HUES48 (cell line): ENCODE results near the gene SLC30A2.

ENCODE experiments used
- H3K27ac ChIP-seq: one replicate; pipeline ENCODE4 v1.7.0; 2013; ENCODE audit warnings: low read depth, low read length, inconsistent platforms
- H3K27me3 ChIP-seq: 2 replicates; pipeline ENCODE4 v1.6.1; 2013; ENCODE audit warnings: mild to moderate bottlenecking, low read length; ENCODE audit not compliant: control insufficient read depth, insufficient read depth
- H3K36me3 ChIP-seq: 2 replicates; pipeline ENCODE4 v1.6.1; 2013; ENCODE audit warnings: low read length; ENCODE audit not compliant: control insufficient read depth, insufficient read depth
- H3K4me1 ChIP-seq: 2 replicates; pipeline ENCODE4 v1.6.1; 2013; ENCODE audit warnings: mild to moderate bottlenecking, low read length; ENCODE audit not compliant: control insufficient read depth, insufficient read depth
- H3K4me3 ChIP-seq: 2 replicates; pipeline ENCODE4 v1.5.1; 2013; ENCODE audit warnings: mild to moderate bottlenecking, low read depth, low read length
- H3K9ac ChIP-seq: 2 replicates; pipeline ENCODE4 v1.6.1; 2013; ENCODE audit warnings: mild to moderate bottlenecking, low read depth, low read length, moderate library complexity
- H3K9me3 ChIP-seq: 2 replicates; pipeline ENCODE4 v1.6.1; 2013; ENCODE audit warnings: low read length; ENCODE audit not compliant: control insufficient read depth, insufficient read depth

The SLC30A2 gene

GRCh38 chr1:26037904-26038303 is 8.0 kb downstream of the SLC30A2 start:
- H3K27me3 ChIP-seq: peaks cover 48% of the 10 kb centered on the region
- H3K36me3 ChIP-seq: no peaks in the 10 kb centered on the region
- H3K9me3 ChIP-seq: no peaks in the 10 kb centered on the region
- H3K4me3 ChIP-seq: no peak overlapping the region
- H3K9ac ChIP-seq: no peak overlapping the region
- H3K4me1 ChIP-seq: peaks cover 9% of the 10 kb centered on the region
- no peak overlapping the region for H3K27ac ChIP-seq

DNA sequence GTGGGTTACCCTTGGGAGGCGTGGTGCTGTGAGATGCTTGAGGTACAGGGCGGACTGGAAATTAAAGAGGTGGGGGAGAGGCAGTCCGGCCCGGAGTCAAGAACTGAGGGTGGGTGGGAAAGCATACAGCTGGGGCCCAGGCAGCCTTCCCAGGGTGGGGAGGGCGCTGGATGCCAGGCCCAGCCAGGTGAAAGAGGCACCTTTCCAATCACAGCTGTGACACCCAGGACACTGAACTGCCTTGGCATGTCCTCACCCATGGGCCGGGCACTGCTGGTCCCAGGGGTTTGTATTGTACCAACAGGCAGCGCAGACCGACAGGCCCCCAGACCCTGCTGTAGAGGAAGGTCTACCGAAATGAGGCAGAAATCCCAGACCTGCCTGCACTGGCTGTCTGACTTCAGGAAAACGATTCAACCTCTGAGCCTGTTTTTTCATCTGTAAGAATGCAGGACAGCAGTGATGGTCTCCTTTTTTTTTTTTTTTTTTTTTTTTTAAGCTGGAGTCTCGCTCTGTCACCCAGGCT is 9.1 kb downstream of the SLC30A2 start:
- Histone ChIP-seq H3K4me3 (no peak overlapping the region), H3K36me3 (no peaks in the 10 kb centered on the region), H3K4me1 (peaks cover 9% of the 10 kb centered on the region), H3K27me3 (peaks cover 42% of the 10 kb centered on the region), H3K27ac (no peak overlapping the region), H3K9me3 (no peaks in the 10 kb centered on the region), H3K9ac (no peak overlapping the region)

DNA sequence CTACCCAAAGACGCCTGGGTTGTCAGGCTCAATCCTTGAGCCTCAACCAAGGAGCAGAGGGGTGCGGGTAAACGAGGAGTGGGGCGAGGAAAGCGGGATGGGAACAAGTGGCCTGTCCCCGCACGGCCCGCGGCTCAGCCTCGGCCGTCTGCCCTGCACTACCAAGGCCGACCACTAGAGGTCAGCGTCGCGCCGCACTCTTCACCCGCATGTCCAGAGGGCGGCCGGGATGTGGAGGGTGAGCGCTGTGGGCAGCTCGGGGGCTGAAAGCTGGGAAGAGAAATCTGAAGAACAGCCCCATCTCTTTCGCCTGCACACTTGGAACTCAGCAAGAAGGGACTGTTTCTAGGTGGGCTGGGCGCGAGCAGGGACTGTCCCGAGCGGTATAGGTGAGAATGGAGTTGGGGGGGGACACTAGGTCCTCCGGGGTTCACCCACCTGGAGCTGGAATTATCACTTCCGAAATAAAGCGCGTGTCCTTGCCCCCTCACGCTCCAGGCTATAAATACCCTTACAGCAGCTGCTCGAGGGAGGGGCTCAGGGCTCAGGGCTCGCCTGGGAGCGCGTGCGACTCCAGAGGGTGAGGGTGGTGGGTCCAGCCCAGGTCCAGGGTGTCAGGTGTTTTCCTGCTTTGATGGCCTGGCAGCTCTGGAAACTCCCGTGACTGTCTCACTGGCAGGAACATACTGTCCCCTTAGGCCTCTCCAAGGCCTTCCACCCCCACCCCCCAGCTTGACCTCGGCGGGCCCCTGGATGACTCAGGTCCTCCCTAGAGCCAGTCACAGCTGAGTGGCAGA is 9.8 kb downstream of the SLC30A2 start:
- peaks cover 9% of the 10 kb centered on the region for H3K4me1 ChIP-seq
- H3K36me3 ChIP-seq: no peaks in the 10 kb centered on the region
- no peak overlapping the region for H3K27ac ChIP-seq
- H3K27me3 ChIP-seq: peaks cover 38% of the 10 kb centered on the region
- H3K9me3 ChIP-seq: no peaks in the 10 kb centered on the region
- H3K4me3 ChIP-seq: peak overlapping the region; percentile 77
- H3K9ac ChIP-seq: no peak overlapping the region

GRCh38 chr1:26035203-26035958 is 10.5 kb downstream of the SLC30A2 start:
- Histone ChIP-seq H3K9me3 (no peaks in the 10 kb centered on the region), H3K4me1 (peaks cover 9% of the 10 kb centered on the region), H3K27me3 (peaks cover 38% of the 10 kb centered on the region), H3K9ac (no peak overlapping the region), H3K4me3 (peak overlapping the region; percentile 77), H3K27ac (no peak overlapping the region), H3K36me3 (no peaks in the 10 kb centered on the region)

DNA sequence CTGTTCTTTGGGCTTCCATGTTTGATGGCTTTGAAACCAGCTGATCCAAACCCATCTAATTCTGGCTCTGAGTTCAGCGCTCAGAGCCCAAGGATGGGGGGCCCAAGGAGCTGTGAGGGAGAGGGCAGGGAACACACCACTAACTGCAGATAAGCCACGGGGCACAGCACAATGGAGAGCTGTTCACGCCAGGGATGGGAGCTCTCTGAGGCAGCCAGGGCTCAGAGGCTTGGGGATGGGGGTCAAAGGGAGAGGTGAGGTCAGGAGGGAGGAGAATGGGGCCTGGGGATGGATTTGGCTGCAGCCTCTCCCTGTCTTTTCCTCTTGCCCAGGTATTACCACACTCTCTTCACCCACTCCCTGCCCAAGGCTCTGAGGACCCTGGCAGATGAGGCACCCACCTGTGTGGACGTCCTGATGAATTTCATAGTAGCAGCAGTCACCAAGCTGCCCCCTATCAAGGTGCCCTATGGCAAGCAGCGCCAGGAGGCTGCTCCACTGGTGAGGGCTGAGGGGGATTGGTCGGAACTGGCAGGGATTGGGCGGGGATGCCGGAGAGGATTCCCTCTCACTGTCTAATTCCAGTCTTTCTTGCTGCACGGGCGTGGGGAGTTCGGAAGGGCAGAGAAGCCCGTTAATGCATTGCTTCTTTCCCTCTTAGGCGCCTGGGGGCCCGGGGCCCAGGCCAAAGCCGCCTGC is 11.3 kb downstream of the SLC30A2 start:
- no peak overlapping the region for H3K27ac ChIP-seq
- H3K9ac ChIP-seq: no peak overlapping the region
- H3K27me3 ChIP-seq: peaks cover 38% of the 10 kb centered on the region

DNA sequence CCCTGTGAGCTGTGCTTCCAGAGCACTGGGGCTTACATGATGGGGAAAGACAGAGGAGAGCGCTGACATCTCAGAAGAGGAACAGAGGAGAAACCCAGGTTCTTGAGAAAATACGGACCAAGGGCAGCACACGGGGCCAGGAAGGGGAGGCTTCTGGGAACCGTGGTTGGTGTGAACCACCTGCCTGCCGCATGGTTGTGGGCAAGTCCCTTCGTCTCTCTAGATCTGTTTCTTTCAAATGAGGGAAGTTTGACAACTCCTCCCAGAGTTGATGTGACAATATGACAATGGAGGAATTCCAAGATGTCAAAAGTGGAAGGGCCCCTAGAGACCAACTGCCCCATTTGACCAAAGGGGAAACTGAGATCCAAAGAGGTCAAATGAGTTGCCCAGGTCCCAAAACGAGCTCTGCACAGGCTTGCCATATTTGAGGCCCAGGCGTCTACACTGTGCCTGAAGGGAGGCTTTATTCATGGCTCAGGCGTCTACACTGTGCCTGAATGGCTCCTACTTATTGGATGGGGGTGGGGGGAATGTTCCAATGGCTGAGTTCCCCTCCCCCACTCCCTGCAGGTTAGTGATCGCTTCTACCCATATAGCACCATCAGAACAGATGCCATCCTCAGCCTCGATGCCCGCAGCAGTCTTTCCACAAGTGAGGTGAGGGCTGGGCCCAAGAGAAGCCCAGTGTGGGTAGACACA is 13.1 kb downstream of the SLC30A2 start:
- Histone ChIP-seq H3K27ac (no peak overlapping the region), H3K9ac (no peak overlapping the region), H3K36me3 (no peaks in the 10 kb centered on the region), H3K4me3 (no peak overlapping the region), H3K4me1 (peaks cover 9% of the 10 kb centered on the region), H3K9me3 (no peaks in the 10 kb centered on the region), H3K27me3 (peaks cover 34% of the 10 kb centered on the region)

More for the DNA sequence above, 11.3 kb downstream of the SLC30A2 start:
- H3K4me3 ChIP-seq: peak overlapping the region; percentile 77
- no peaks in the 10 kb centered on the region for H3K9me3 ChIP-seq
- H3K36me3 ChIP-seq: no peaks in the 10 kb centered on the region
- peaks cover 9% of the 10 kb centered on the region for H3K4me1 ChIP-seq

GRCh38 chr1:26031611-26032220 is 14.2 kb downstream of the SLC30A2 start:
- H3K27ac ChIP-seq: no peak overlapping the region
- H3K9ac ChIP-seq: no peak overlapping the region
- H3K9me3 ChIP-seq: no peaks in the 10 kb centered on the region
- no peaks in the 10 kb centered on the region for H3K36me3 ChIP-seq
- H3K27me3 ChIP-seq: peaks cover 31% of the 10 kb centered on the region
- H3K4me3 ChIP-seq: no peak overlapping the region
- peaks cover 9% of the 10 kb centered on the region for H3K4me1 ChIP-seq

DNA sequence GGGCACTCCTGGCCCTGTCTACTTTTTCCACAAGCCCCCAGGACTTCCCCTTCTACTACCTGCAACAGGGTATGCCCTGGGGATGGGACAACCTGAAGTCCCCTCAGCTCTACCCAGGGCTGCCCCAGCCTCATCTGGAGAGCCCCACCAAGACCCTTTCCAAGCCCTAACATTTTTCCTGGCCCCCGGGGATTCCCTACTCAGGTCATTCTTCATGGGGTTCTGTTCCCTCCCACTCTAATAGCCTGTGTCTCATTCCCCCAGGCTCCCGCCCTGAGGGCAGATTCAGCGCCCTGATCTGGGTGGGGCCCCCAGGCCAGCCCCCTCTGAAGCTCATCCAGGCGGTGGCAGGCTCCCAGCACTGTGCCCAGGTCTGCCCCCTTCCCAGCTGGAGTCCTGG is 14.7 kb downstream of the SLC30A2 start:
- Histone ChIP-seq H3K9me3 (no peaks in the 10 kb centered on the region), H3K4me1 (peaks cover 7% of the 10 kb centered on the region), H3K27ac (no peak overlapping the region), H3K36me3 (no peaks in the 10 kb centered on the region), H3K27me3 (peaks cover 26% of the 10 kb centered on the region), H3K9ac (no peak overlapping the region), H3K4me3 (no peak overlapping the region)

GRCh38 chr1:26029864-26030481 is 15.9 kb downstream of the SLC30A2 start:
- no peaks in the 10 kb centered on the region for H3K36me3 ChIP-seq
- no peak overlapping the region for H3K4me3 ChIP-seq
- H3K9ac ChIP-seq: no peak overlapping the region
- no peak overlapping the region for H3K27ac ChIP-seq
- no peaks in the 10 kb centered on the region for H3K9me3 ChIP-seq
- H3K4me1 ChIP-seq: peaks cover 5% of the 10 kb centered on the region; the same call in 1 of the 2 replicates
- H3K27me3 ChIP-seq: peaks cover 24% of the 10 kb centered on the region
